ENCODE measurements around the gene OTOA. TPM values are rescaled to one million over a fixed set of nuclear protein-coding genes. Genes with fewer than 3 reads are reported as not detected.

OTOA gene
- total RNA-seq, 4 donors from 2014 or later = 0.32 TPM; not detected in 3

- no peak for DNase-seq
- in situ Hi-C loops (cut with MboI; ENCODE audit: low pct_ligation_motif_present in 1 of 4, low pct_unique_long_range_greater_than_20kb in 1 of 4, low sequenced_read_pairs in 3 of 4) = no loop called here
- no peaks in the 10 kb centered on the region for H3K9me3 ChIP-seq
- intact Hi-C loops (cut with DNase I; ENCODE audit: low total_unique reads) = no loop called here
- TF ChIP-seq EP300 (IDR thresholded peaks at IDR 0.05; ENCODE audit: low read depth) (no peak), CTCF (IDR thresholded peaks at IDR 0.05) (no peak), POLR2AphosphoS5 (IDR thresholded peaks at IDR 0.05) (no peak), POLR2A (IDR thresholded peaks at IDR 0.05) (no peak)
- H3K4me1 ChIP-seq = peaks cover 0 to 9% (median 0%) of the 10 kb centered on the region in 4 donors
- WGBS, 2 donors (ENCODE audit: low coverage in 1 of 2) = 94 to 100% methylated on average over 4 of the region's 4 CpGs
- H3K27ac ChIP-seq = no peak overlapping the region
- H3K27me3 ChIP-seq = no peaks in the 10 kb centered on the region
- peaks cover 0 to 6% (median 0%) of the 10 kb centered on the region in 4 donors for H3K36me3 ChIP-seq
- no peak overlapping the region for H3K4me3 ChIP-seq
These were observed 43.9 kb upstream of the OTOA start for GRCh38 chr16:21619765-21620425.

- H3K9me3 ChIP-seq = no peaks in the 10 kb centered on the region
- in situ Hi-C loops (cut with MboI; ENCODE audit: low pct_ligation_motif_present in 1 of 4, low pct_unique_long_range_greater_than_20kb in 1 of 4, low sequenced_read_pairs in 3 of 4) = no loop called here
- TF ChIP-seq POLR2A (IDR thresholded peaks at IDR 0.05) (no peak), CTCF (IDR thresholded peaks at IDR 0.05) (no peak), EP300 (IDR thresholded peaks at IDR 0.05; ENCODE audit: low read depth) (no peak), POLR2AphosphoS5 (IDR thresholded peaks at IDR 0.05) (no peak)
- DNase-seq = no peak
- peaks cover 0 to 10% (median 0%) of the 10 kb centered on the region in 4 donors for H3K4me1 ChIP-seq
- no peaks in the 10 kb centered on the region for H3K27me3 ChIP-seq
- no peak overlapping the region for H3K27ac ChIP-seq
- intact Hi-C loops (cut with DNase I; ENCODE audit: low total_unique reads) = no loop called here
- peaks cover 0 to 13% (median 0%) of the 10 kb centered on the region in 4 donors for H3K36me3 ChIP-seq
- no peak overlapping the region for H3K4me3 ChIP-seq
These were observed 43.2 kb upstream of the OTOA start for GRCh38 chr16:21620592-21620991.

- no peaks in the 10 kb centered on the region for H3K27me3 ChIP-seq
- intact Hi-C loops (cut with DNase I; ENCODE audit: low total_unique reads) = no loop called here
- H3K9me3 ChIP-seq = no peaks in the 10 kb centered on the region
- peaks cover 0 to 18% (median 8%) of the 10 kb centered on the region in 4 donors for H3K4me1 ChIP-seq
- WGBS, 2 donors (ENCODE audit: low coverage in 1 of 2) = 90 to 94% methylated on average over 1 of the region's 1 CpG
- in situ Hi-C loops (cut with MboI; ENCODE audit: low pct_ligation_motif_present in 1 of 4, low pct_unique_long_range_greater_than_20kb in 1 of 4, low sequenced_read_pairs in 3 of 4) = no loop called here
- H3K27ac ChIP-seq = no peak overlapping the region
- no peak for TF ChIP-seq POLR2A (IDR thresholded peaks at IDR 0.05)
- no peak for TF ChIP-seq POLR2AphosphoS5 (IDR thresholded peaks at IDR 0.05)
- no peak for TF ChIP-seq EP300 (IDR thresholded peaks at IDR 0.05; ENCODE audit: low read depth)
- TF ChIP-seq CTCF (IDR thresholded peaks at IDR 0.05) = no peak
- H3K36me3 ChIP-seq = peaks cover 0 to 15% (median 0%) of the 10 kb centered on the region in 4 donors
- no peak for DNase-seq
- no peak overlapping the region for H3K4me3 ChIP-seq
These were observed 41.2 kb upstream of the OTOA start for GRCh38 chr16:21622545-21622944.

- Histone ChIP-seq H3K4me1 (peaks cover 0 to 18% (median 8%) of the 10 kb centered on the region in 4 donors), H3K27me3 (no peaks in the 10 kb centered on the region), H3K27ac (no peak overlapping the region), H3K9me3 (no peaks in the 10 kb centered on the region), H3K36me3 (peaks cover 0 to 24% (median 4%) of the 10 kb centered on the region in 4 donors), H3K4me3 (no peak overlapping the region)
- DNase-seq = no peak
- in situ Hi-C loops (cut with MboI; ENCODE audit: low pct_ligation_motif_present in 1 of 4, low pct_unique_long_range_greater_than_20kb in 1 of 4, low sequenced_read_pairs in 3 of 4) = no loop called here
- 71 to 78% methylated on average over 1 of the region's 1 CpG for WGBS, 2 donors (ENCODE audit: low coverage in 1 of 2)
- TF ChIP-seq CTCF (IDR thresholded peaks at IDR 0.05) (no peak), EP300 (IDR thresholded peaks at IDR 0.05; ENCODE audit: low read depth) (no peak), POLR2AphosphoS5 (IDR thresholded peaks at IDR 0.05) (no peak), POLR2A (IDR thresholded peaks at IDR 0.05) (no peak)
- intact Hi-C loops (cut with DNase I; ENCODE audit: low total_unique reads) = no loop called here
These were observed 38.7 kb upstream of the OTOA start for GRCh38 chr16:21625026-21625425.

Measured in transverse colon (tissue), 4 donors.